Measurements from ENCODE around the gene SPIB.

Gene SPIB

DNA sequence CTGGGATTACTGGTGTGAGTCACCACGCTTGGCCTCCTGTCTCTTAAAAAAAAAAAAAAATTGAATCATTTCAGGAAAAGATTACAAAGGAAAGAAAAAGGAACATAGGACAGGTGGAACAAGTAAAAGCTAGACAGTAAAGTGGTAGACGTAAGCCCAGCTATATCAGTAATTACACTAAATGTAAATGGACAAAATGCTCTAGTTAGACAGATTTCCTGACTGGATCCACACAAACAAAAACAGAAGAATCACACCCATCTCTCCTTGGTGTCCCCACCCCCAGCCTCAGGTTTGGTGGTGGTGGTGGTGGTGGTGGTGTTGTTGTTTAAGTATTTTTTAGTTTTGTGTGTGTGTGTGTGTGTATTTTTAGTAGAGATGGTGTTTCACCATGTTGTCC, 6.3 kb upstream of the SPIB start:
- Histone ChIP-seq H3K27me3 (ENCODE audit: control insufficient read depth in 1 of 2, insufficient read depth in 2 of 2, low read length in 2 of 2) (no peaks in the 10 kb centered on the region), H3K36me3 (ENCODE audit: control insufficient read depth in 2 of 2, insufficient read depth in 2 of 2, low read length in 2 of 2) (peaks cover 0 to 6% of the 10 kb centered on the region in 2 donors), H3K27ac (ENCODE audit: low read length) (no peak overlapping the region), H3K9me3 (ENCODE audit: control insufficient read depth in 2 of 2, low read length in 2 of 2) (no peaks in the 10 kb centered on the region), H3K4me3 (ENCODE audit: low read length in 2 of 2) (no peak overlapping the region), H3K4me1 (ENCODE audit: control insufficient read depth, insufficient read depth, low read length) (peaks cover 2% of the 10 kb centered on the region), H3K9ac (ENCODE audit: low read length in 2 of 2) (no peak overlapping the region)

- Histone ChIP-seq H3K9ac (ENCODE audit: low read length in 2 of 2) (no peak overlapping the region), H3K36me3 (ENCODE audit: control insufficient read depth in 2 of 2, insufficient read depth in 2 of 2, low read length in 2 of 2) (peaks cover 0 to 6% of the 10 kb centered on the region in 2 donors), H3K4me1 (ENCODE audit: control insufficient read depth, insufficient read depth, low read length) (peaks cover 2% of the 10 kb centered on the region), H3K4me3 (ENCODE audit: low read length in 2 of 2) (no peak overlapping the region), H3K27ac (ENCODE audit: low read length) (no peak overlapping the region), H3K9me3 (ENCODE audit: control insufficient read depth in 2 of 2, low read length in 2 of 2) (no peaks in the 10 kb centered on the region), H3K27me3 (ENCODE audit: control insufficient read depth in 1 of 2, insufficient read depth in 2 of 2, low read length in 2 of 2) (peaks cover 3 to 4% of the 10 kb centered on the region in 2 donors)
Measured at GRCh38 chr19:50413096-50413495, 5.6 kb upstream of the SPIB start.

GRCh38 chr19:50413531-50413930, 5.2 kb upstream of the SPIB start:
- H3K4me3 ChIP-seq (ENCODE audit: low read length in 2 of 2) = no peak overlapping the region
- H3K9ac ChIP-seq (ENCODE audit: low read length in 2 of 2) = no peak overlapping the region
- peaks cover 5 to 8% of the 10 kb centered on the region in 2 donors for H3K27me3 ChIP-seq (ENCODE audit: control insufficient read depth in 1 of 2, insufficient read depth in 2 of 2, low read length in 2 of 2)
- peaks cover 0 to 6% of the 10 kb centered on the region in 2 donors for H3K36me3 ChIP-seq (ENCODE audit: control insufficient read depth in 2 of 2, insufficient read depth in 2 of 2, low read length in 2 of 2)
- peaks cover 2% of the 10 kb centered on the region for H3K4me1 ChIP-seq (ENCODE audit: control insufficient read depth, insufficient read depth, low read length)
- no peak overlapping the region for H3K27ac ChIP-seq (ENCODE audit: low read length)
- no peaks in the 10 kb centered on the region for H3K9me3 ChIP-seq (ENCODE audit: control insufficient read depth in 2 of 2, low read length in 2 of 2)

DNA sequence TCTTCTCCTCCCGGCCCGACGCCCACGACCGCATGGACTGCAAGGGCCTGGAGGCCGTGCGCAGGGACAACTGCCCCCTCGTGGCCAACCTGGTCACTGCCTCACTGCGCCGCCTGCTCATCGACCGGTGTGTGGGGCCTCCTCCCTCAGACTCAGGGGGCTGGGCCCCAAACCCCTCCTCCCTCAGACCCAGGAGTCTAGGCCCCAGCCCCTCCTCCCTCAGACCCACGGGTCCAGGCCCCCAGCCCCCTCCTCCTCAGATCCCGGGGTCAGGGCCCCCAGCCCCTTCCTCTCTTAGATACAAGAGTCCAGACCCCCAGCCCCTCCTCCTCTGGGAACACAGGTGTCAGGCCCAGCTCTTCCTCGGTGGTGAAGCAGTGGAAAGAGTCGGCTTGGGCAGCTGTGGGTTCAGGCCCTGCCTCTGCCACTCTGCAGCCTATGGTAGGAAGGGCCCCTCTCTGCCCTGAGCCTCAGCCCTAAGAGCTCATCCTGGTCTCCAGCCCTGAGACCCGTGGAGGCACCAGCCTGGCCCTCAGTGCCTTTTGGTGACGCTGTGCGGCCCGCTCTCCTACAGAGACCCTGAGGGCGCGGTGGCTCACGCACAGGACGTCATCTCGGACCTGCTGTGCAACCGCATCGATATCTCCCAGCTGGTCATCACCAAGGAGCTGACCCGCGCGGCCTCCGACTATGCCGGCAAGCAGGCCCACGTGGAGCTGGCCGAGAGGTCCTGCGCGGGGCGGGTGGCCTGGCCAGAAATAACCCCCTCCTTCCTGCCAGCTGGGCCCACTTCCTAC, 3.7 kb upstream of the SPIB start:
- Histone ChIP-seq H3K9me3 (ENCODE audit: control insufficient read depth in 2 of 2, low read length in 2 of 2) (no peaks in the 10 kb centered on the region), H3K27ac (ENCODE audit: low read length) (no peak overlapping the region), H3K4me1 (ENCODE audit: control insufficient read depth, insufficient read depth, low read length) (peaks cover 7% of the 10 kb centered on the region), H3K4me3 (ENCODE audit: low read length in 2 of 2) (no peak overlapping the region), H3K36me3 (ENCODE audit: control insufficient read depth in 2 of 2, insufficient read depth in 2 of 2, low read length in 2 of 2) (no peaks in the 10 kb centered on the region), H3K27me3 (ENCODE audit: control insufficient read depth in 1 of 2, insufficient read depth in 2 of 2, low read length in 2 of 2) (peaks cover 17 to 24% of the 10 kb centered on the region in 2 donors), H3K9ac (ENCODE audit: low read length in 2 of 2) (no peak overlapping the region)

DNA sequence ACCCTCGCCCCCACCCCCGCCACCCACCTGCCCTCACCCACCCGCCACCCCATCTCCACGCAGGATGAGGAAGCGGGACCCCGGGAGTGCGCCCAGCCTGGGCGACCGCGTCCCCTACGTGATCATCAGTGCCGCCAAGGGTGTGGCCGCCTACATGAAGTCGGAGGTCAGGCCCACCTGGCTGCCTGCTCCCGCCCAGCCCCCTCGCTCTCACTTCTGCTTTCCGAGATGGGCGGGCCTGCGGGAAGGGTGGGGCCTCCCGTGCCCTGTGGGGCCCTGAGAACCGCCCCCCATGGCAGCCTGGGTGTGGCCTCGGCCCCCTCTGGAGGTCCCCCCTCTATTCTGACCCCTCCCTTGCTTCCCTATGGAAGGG, 3.1 kb upstream of the SPIB start:
- no peaks in the 10 kb centered on the region for H3K36me3 ChIP-seq (ENCODE audit: control insufficient read depth in 2 of 2, insufficient read depth in 2 of 2, low read length in 2 of 2)
- no peak overlapping the region for H3K9ac ChIP-seq (ENCODE audit: low read length in 2 of 2)
- no peak overlapping the region for H3K27ac ChIP-seq (ENCODE audit: low read length)
- no peaks in the 10 kb centered on the region for H3K9me3 ChIP-seq (ENCODE audit: control insufficient read depth in 2 of 2, low read length in 2 of 2)
- peaks cover 19 to 27% of the 10 kb centered on the region in 2 donors for H3K27me3 ChIP-seq (ENCODE audit: control insufficient read depth in 1 of 2, insufficient read depth in 2 of 2, low read length in 2 of 2)
- H3K4me3 ChIP-seq (ENCODE audit: low read length in 2 of 2) = no peak overlapping the region
- H3K4me1 ChIP-seq (ENCODE audit: control insufficient read depth, insufficient read depth, low read length) = peaks cover 7% of the 10 kb centered on the region

DNA sequence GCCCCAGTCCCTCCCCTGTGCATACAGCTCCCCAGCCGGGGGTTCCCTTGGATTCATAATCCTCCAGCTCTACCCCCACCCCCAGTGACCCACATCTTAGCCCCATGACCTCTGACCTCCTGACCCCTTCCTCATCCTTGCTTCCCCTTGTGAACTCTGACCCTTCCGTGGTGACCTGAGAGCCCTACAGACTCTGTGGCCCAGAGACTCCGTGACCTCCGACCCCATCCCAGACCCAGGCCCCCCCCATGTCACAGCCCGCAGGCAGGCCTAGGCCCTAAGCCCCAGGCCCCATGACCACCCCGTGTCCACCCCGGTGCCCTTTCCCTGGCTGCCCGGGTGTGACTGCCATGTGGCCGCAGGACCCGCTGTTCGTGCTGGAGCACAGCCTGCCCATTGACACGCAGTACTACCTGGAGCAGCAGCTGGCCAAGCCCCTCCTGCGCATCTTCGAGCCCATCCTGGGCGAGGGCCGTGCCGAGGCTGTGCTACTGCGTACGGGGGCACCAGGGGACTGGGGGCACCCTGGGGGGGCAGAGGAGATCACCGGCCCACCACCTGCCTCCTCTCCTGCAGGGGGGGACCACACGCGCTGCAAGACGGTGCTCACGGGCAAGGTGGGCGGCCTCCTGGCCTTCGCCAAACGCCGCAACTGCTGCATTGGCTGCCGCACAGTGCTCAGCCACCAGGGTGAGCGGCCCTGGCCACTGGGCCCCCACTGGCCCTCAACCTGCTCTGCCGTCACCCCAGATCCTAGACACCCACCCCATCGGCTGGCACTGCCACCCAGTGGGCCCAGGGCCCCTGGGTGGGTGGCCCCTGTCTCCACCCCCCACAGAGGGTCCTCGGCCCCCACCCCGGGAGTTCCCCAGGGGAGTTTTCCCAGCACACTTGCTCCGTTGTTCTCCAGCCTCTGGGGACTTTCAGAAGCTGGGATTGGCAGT, 2.4 kb upstream of the SPIB start:
- peaks cover 7% of the 10 kb centered on the region for H3K4me1 ChIP-seq (ENCODE audit: control insufficient read depth, insufficient read depth, low read length)
- H3K9me3 ChIP-seq (ENCODE audit: control insufficient read depth in 2 of 2, low read length in 2 of 2) = no peaks in the 10 kb centered on the region
- H3K4me3 ChIP-seq (ENCODE audit: low read length in 2 of 2) = no peak overlapping the region
- no peak overlapping the region for H3K9ac ChIP-seq (ENCODE audit: low read length in 2 of 2)
- H3K27ac ChIP-seq (ENCODE audit: low read length) = no peak overlapping the region
- no peaks in the 10 kb centered on the region for H3K36me3 ChIP-seq (ENCODE audit: control insufficient read depth in 2 of 2, insufficient read depth in 2 of 2, low read length in 2 of 2)
- H3K27me3 ChIP-seq (ENCODE audit: control insufficient read depth in 1 of 2, insufficient read depth in 2 of 2, low read length in 2 of 2) = peaks cover 23 to 32% of the 10 kb centered on the region in 2 donors

DNA sequence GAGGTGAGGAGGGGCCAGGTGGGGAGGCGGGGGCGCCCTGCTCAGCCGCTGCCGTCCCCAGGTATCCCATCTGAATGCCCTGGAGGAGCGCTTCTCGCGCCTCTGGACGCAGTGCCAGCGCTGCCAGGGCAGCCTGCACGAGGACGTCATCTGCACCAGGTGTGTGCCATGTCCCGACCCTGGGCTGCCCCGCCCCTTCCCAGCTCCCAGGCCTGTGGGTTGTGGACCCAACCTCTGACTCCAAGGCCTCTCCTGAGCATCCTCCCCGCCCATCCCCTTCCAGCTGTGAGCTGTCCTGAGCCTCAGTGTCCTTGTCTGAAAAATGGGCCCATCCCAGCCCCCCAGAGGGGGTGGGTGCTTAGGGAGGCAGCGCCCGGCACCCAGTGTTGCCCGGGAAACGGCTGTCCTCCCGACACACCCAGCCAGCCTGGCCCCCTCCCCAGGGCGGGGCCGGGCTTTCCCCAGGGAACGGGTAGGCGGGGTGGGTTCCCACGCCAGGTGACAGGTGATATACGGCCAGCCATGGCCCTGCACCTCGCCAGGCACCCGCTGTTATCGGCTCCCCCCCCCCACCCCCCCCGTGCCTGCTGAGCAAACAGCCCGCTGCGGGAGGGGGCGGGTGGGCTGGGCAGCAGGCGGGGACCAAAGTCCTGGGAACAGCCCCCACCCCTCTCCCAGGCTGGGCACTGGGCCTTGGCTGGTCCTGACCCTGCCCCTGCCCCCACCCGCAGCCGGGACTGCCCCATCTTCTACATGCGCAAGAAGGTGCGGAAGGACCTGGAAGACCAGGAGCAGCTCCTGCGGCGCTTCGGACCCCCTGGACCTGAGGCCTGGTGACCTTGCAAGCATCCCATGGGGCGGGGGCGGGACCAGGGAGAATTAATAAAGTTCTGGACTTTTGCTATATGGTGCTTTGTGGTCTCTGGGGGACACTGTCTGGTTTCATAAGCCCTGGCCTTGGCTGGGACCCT, 1.3 kb upstream of the SPIB start:
- H3K4me3 ChIP-seq (ENCODE audit: low read length in 2 of 2) = no peak overlapping the region
- H3K9me3 ChIP-seq (ENCODE audit: control insufficient read depth in 2 of 2, low read length in 2 of 2) = no peaks in the 10 kb centered on the region
- no peaks in the 10 kb centered on the region for H3K36me3 ChIP-seq (ENCODE audit: control insufficient read depth in 2 of 2, insufficient read depth in 2 of 2, low read length in 2 of 2)
- H3K9ac ChIP-seq (ENCODE audit: low read length in 2 of 2) = no peak overlapping the region
- H3K4me1 ChIP-seq (ENCODE audit: control insufficient read depth, insufficient read depth, low read length) = peaks cover 7% of the 10 kb centered on the region
- H3K27me3 ChIP-seq (ENCODE audit: control insufficient read depth in 1 of 2, insufficient read depth in 2 of 2, low read length in 2 of 2) = peaks cover 29 to 38% of the 10 kb centered on the region in 2 donors
- H3K27ac ChIP-seq (ENCODE audit: low read length) = no peak overlapping the region

- H3K36me3 ChIP-seq (ENCODE audit: control insufficient read depth in 2 of 2, insufficient read depth in 2 of 2, low read length in 2 of 2) = no peaks in the 10 kb centered on the region
- H3K9me3 ChIP-seq (ENCODE audit: control insufficient read depth in 2 of 2, low read length in 2 of 2) = no peaks in the 10 kb centered on the region
- peaks cover 38 to 41% of the 10 kb centered on the region in 2 donors for H3K27me3 ChIP-seq (ENCODE audit: control insufficient read depth in 1 of 2, insufficient read depth in 2 of 2, low read length in 2 of 2)
- H3K27ac ChIP-seq (ENCODE audit: low read length) = no peak overlapping the region
- H3K4me1 ChIP-seq (ENCODE audit: control insufficient read depth, insufficient read depth, low read length) = peaks cover 7% of the 10 kb centered on the region
- H3K9ac ChIP-seq (ENCODE audit: low read length in 2 of 2) = no peak overlapping the region
- H3K4me3 ChIP-seq (ENCODE audit: low read length in 2 of 2) = peak overlapping the region in 1 of 2 donors; percentile 8
Measured at GRCh38 chr19:50419022-50419579, 363 bp downstream of the SPIB start.

GRCh38 chr19:50419580-50420035, 870 bp downstream of the SPIB start:
- H3K4me1 ChIP-seq (ENCODE audit: control insufficient read depth, insufficient read depth, low read length) = peaks cover 6% of the 10 kb centered on the region
- H3K9me3 ChIP-seq (ENCODE audit: control insufficient read depth in 2 of 2, low read length in 2 of 2) = no peaks in the 10 kb centered on the region
- H3K36me3 ChIP-seq (ENCODE audit: control insufficient read depth in 2 of 2, insufficient read depth in 2 of 2, low read length in 2 of 2) = no peaks in the 10 kb centered on the region
- no peak overlapping the region for H3K27ac ChIP-seq (ENCODE audit: low read length)
- H3K4me3 ChIP-seq (ENCODE audit: low read length in 2 of 2) = no peak overlapping the region
- no peak overlapping the region for H3K9ac ChIP-seq (ENCODE audit: low read length in 2 of 2)
- H3K27me3 ChIP-seq (ENCODE audit: control insufficient read depth in 1 of 2, insufficient read depth in 2 of 2, low read length in 2 of 2) = peaks cover 38 to 41% of the 10 kb centered on the region in 2 donors

DNA sequence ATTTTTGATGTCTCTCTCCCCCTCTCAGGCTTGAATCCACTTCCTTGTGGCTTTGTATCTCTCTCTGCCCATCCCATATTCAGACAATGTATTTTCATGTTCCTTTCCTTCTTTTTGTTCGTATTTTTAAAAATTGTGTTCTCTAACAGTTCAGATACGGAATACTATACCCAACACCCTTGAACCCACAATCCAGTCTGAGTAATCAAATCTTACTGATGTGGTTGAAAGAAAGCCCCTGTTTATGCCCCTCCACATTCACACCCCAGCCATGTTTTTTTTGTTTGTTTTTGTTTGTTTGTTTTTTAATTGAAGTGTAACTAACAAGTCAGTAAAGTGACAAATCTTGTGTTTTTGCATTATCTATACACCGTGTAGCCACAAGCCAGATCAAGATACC, 1.4 kb downstream of the SPIB start:
- peaks cover 5% of the 10 kb centered on the region for H3K4me1 ChIP-seq (ENCODE audit: control insufficient read depth, insufficient read depth, low read length)
- H3K36me3 ChIP-seq (ENCODE audit: control insufficient read depth in 2 of 2, insufficient read depth in 2 of 2, low read length in 2 of 2) = no peaks in the 10 kb centered on the region
- no peak overlapping the region for H3K27ac ChIP-seq (ENCODE audit: low read length)
- no peak overlapping the region for H3K9ac ChIP-seq (ENCODE audit: low read length in 2 of 2)
- no peak overlapping the region for H3K4me3 ChIP-seq (ENCODE audit: low read length in 2 of 2)
- no peaks in the 10 kb centered on the region for H3K9me3 ChIP-seq (ENCODE audit: control insufficient read depth in 2 of 2, low read length in 2 of 2)
- peaks cover 38 to 41% of the 10 kb centered on the region in 2 donors for H3K27me3 ChIP-seq (ENCODE audit: control insufficient read depth in 1 of 2, insufficient read depth in 2 of 2, low read length in 2 of 2)

Data from stomach smooth muscle (tissue), 2 donors.